Measurements from ENCODE around the gene STAT5B. TPM values are rescaled to one million over a fixed set of nuclear protein-coding genes. Genes with fewer than 3 reads are reported as not detected.
A peak's percentile ranks its signal among the peaks of the same experiment; 100 is the strongest.
"Not testable (repeated sequence)": the region's sequence is repeated elsewhere in the genome, so short reads cannot be mapped to it uniquely, and the experiment has no call there.

STAT5B gene
- total RNA-seq, 2 experiments from 2014 or later, result 92.7 to 94.4 TPM

DNA sequence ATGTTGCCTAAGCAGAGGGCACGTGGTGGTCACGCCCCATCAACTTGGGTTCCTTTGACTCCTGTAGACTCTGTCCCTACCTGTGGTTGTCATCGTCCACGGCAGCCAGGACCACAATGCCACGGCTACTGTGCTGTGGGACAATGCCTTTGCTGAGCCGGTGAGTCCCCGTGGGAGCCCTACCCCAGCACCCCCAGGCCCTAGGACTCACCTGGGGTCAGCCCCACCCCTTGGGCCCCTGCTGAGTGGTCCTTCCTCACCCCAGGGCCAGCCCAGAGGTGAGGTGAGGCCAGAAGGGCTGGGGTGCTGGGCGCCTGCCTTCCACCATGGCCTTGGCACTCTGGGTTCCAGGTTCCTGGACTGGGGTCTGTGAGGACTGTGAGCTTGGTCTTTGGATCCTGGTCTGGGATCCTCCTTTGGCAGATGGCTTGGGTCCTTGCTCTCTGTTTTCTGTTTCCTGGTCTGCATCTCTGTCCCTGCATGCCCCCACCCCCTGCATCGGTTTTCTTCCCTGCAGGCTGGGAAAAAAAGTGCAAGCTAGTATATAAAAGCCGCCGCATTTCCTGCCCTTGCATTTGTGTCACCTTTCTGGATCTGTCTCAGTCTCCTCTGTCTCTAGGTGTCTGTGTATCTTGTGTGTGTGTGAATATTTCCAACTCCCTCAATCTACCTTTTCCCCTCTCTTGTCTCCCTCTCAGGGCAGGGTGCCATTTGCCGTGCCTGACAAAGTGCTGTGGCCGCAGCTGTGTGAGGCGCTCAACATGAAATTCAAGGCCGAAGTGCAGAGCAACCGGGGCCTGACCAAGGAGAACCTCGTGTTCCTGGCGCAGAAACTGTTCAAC is 29.6 kb upstream of the STAT5B start:
- Mint-ChIP-seq H3K4me3 (no peak overlapping the region), H3K9me3 (ENCODE audit: insufficient read depth) (no peaks in the 10 kb centered on the region), H3K4me1 (ENCODE audit: low read depth) (peaks cover 19% of the 10 kb centered on the region), H3K27me3 (ENCODE audit: low read depth) (no peaks in the 10 kb centered on the region), H3K27ac (peak overlapping the region; percentile 70), H3K36me3 (ENCODE audit: low read depth) (peaks cover 76% of the 10 kb centered on the region)
- POLR2A ChIA-PET, result interaction anchor here (1.5 kb wide), 1 partner anchor 11 kb away, joined by 3 read pairs; no protein-coding TSS in a partner anchor
- DNase-seq (no peak), ATAC-seq (no peak)
- CTCF ChIA-PET, result interaction anchor here (0.7 to 1.2 kb wide), 2 partner anchors 84 to 174 kb away, joined by 3 to 5 read pairs; no protein-coding TSS in a partner anchor

DNA sequence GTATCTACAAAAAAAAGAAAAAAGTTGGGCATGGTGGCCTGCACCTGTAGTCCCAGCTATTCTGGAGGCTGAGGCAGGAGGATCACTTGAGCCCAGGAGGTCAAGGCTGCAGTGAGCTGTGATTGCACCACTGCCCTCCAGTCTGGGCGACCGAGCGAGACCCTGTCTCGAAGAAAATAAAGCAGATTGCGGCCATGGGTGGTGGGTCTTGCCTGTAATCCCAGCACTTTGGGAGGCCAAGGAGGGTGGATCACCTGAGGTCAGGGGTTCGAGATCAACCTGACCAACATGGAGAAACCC is 28.8 kb upstream of the STAT5B start:
- POLR2A ChIA-PET, H3K27ac Mint-ChIP-seq, H3K4me3 Mint-ChIP-seq: not testable (repeated sequence)

DNA sequence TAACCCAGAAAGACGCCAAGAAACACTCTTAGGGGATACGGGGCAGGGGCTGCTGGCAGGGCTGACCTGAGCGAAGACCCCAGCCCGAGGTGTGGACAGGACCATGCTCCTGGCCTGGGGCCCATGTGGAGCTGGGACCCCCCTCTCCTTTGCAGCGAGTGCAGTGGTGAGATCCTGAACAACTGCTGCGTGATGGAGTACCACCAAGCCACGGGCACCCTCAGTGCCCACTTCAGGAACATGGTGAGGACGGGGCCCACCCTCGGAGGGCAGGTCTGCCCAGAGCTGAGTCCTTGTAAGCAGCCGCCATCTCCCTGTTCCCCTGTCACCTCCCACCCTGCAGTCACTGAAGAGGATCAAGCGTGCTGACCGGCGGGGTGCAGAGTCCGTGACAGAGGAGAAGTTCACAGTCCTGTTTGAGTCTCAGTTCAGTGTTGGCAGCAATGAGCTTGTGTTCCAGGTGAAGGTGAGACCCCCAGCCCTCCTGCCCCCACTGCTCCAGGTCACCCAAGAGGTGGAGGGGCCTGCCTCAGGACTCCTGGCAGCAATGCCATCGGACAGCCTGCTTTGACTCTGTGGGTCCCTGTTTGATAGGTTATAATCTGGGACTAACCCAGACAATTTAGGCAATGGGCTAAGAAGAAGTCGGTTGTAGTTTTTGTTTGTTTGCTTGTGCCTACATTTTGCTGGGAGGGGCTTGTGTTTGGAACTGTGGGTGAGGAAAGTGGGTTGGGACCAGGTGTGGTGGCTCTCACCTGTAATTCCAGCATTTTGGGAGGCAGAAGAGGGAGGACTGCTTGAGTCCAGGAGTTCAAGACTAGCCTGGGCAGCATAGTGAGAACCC is 28.2 kb upstream of the STAT5B start:
- CTCF ChIA-PET, result interaction anchor here (1.1 to 3.0 kb wide), 2 partner anchors 82 to 98 kb away, joined by 3 to 6 read pairs; no protein-coding TSS in a partner anchor
- POLR2A ChIA-PET, result no interaction called here
- Mint-ChIP-seq H3K4me3 (no peak overlapping the region), H3K27ac (peak overlapping the region; percentile 49), H3K27me3 (ENCODE audit: low read depth) (no peaks in the 10 kb centered on the region), H3K4me1 (ENCODE audit: low read depth) (peaks cover 7% of the 10 kb centered on the region), H3K9me3 (ENCODE audit: insufficient read depth) (no peaks in the 10 kb centered on the region), H3K36me3 (ENCODE audit: low read depth) (peaks cover 62% of the 10 kb centered on the region)
- no peak for ATAC-seq
- no peak for DNase-seq

More for the DNA sequence above, 28.8 kb upstream of the STAT5B start:
- CTCF ChIA-PET, result interaction anchor here (1.1 to 1.2 kb wide), 2 partner anchors 83 to 98 kb away, joined by 3 to 5 read pairs; no protein-coding TSS in a partner anchor
- Mint-ChIP-seq H3K4me1 (ENCODE audit: low read depth) (peaks cover 12% of the 10 kb centered on the region), H3K36me3 (ENCODE audit: low read depth) (peaks cover 68% of the 10 kb centered on the region)
- not testable (repeated sequence) for ATAC-seq; H3K27me3 Mint-ChIP-seq (ENCODE audit: low read depth); DNase-seq; H3K9me3 Mint-ChIP-seq (ENCODE audit: insufficient read depth)

DNA sequence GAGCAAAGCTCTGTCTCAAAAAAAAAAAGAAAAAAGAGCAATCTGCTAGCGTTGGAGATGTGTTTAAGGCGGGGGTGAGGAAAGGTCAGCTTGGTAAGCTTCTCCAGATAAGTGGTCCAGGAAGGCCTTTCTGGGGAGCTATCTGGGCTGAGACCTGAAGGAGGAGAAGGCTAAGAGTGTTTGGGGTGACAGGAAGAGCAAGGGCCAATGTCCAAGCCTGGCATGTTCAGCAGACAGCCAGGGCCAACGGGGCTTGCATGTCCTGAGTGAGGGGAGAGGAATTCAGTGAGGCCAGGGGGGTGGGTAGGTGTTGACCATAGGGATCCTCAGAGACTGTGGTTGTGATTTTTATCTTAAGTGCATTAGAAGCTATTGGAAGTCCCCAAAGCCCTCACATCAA is 27.5 kb upstream of the STAT5B start:
- Mint-ChIP-seq H3K27ac (peak overlapping the region; percentile 35), H3K27me3 (ENCODE audit: low read depth) (no peaks in the 10 kb centered on the region), H3K4me1 (ENCODE audit: low read depth) (peaks cover 7% of the 10 kb centered on the region), H3K9me3 (ENCODE audit: insufficient read depth) (no peaks in the 10 kb centered on the region), H3K36me3 (ENCODE audit: low read depth) (peaks cover 60% of the 10 kb centered on the region), H3K4me3 (no peak overlapping the region)
- ChIA-PET POLR2A (interaction anchor here (0.6 kb wide), 1 partner anchor 11 kb away, joined by 7 read pairs; no protein-coding TSS in a partner anchor), CTCF (interaction anchor here (0.7 to 3.0 kb wide), 4 partner anchors 19 to 288 kb away, joined by 3 to 6 read pairs (median 4); no protein-coding TSS in a partner anchor)
- DNase-seq, result no peak
- no peak for ATAC-seq

DNA sequence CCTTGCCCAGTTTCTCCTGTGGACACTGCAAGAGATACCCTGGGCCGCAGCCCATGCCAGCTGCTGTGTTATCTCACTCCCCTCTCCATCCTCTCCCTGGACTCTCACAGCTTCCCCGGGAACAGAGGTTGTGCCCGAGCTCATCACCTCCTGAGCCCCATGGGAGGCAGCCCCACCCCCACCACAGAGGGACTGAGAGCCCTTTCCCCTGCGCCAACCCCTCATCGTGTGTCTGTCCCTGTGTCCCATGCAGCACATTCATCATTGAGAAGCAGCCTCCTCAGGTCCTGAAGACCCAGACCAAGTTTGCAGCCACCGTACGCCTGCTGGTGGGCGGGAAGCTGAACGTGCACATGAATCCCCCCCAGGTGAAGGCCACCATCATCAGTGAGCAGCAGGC is 24.8 kb upstream of the STAT5B start:
- Mint-ChIP-seq H3K27ac (no peak overlapping the region), H3K4me1 (ENCODE audit: low read depth) (peaks cover 5% of the 10 kb centered on the region), H3K4me3 (no peak overlapping the region), H3K9me3 (ENCODE audit: insufficient read depth) (no peaks in the 10 kb centered on the region), H3K27me3 (ENCODE audit: low read depth) (no peaks in the 10 kb centered on the region), H3K36me3 (ENCODE audit: low read depth) (peaks cover 54% of the 10 kb centered on the region)
- ChIA-PET CTCF (interaction anchor here (1.2 kb wide), 2 partner anchors 11 to 106 kb away, joined by 3 read pairs; no protein-coding TSS in a partner anchor), POLR2A (no interaction called here)
- no peak for ATAC-seq
- DNase-seq, result no peak

DNA sequence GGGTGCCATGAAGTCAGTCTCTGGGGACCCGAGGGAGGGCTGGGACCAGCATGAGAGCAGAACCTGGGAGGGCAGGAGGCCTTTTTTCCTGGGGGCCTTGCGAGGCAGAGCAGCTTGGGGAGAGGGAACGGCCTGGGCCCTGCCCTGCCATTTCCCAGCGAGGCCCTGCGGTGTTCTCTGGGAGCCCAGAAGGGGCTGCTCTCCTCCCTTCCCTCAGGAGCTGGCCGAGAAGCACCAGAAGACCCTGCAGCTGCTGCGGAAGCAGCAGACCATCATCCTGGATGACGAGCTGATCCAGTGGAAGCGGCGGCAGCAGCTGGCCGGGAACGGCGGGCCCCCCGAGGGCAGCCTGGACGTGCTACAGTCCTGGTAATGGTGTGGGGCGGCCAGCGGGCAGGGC is 23.7 kb upstream of the STAT5B start:
- H3K4me1 Mint-ChIP-seq (ENCODE audit: low read depth); POLR2A ChIA-PET; H3K27ac Mint-ChIP-seq; H3K9me3 Mint-ChIP-seq (ENCODE audit: insufficient read depth); DNase-seq; H3K27me3 Mint-ChIP-seq (ENCODE audit: low read depth); CTCF ChIA-PET; H3K4me3 Mint-ChIP-seq; ATAC-seq: not testable (repeated sequence)
- H3K36me3 Mint-ChIP-seq (ENCODE audit: low read depth), result peaks cover 61% of the 10 kb centered on the region

DNA sequence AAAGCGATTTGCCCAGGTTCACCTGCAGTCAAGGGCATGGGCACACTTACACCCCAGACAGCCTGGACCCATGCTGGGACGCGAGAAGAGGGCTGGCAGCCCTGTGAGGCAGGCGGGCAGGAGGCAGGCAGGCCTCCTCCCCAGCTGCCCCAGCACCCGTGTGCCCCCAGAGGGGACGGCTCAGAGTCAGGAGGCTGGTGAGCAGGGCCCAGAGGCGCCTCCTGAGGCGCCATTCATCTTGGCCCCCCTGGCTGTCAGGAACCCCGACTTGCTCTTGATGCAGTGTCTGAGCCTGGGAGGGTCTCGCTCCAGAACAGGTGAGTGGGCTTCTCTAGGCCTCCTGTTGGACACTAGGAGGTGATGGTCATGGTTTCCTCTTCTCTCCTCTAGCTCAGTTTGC is 23.2 kb upstream of the STAT5B start:
- CTCF ChIA-PET; DNase-seq; H3K27ac Mint-ChIP-seq; H3K9me3 Mint-ChIP-seq (ENCODE audit: insufficient read depth); H3K27me3 Mint-ChIP-seq (ENCODE audit: low read depth); ATAC-seq; H3K4me1 Mint-ChIP-seq (ENCODE audit: low read depth); POLR2A ChIA-PET; H3K4me3 Mint-ChIP-seq: not testable (repeated sequence)
- H3K36me3 Mint-ChIP-seq (ENCODE audit: low read depth), result peaks cover 58% of the 10 kb centered on the region

DNA sequence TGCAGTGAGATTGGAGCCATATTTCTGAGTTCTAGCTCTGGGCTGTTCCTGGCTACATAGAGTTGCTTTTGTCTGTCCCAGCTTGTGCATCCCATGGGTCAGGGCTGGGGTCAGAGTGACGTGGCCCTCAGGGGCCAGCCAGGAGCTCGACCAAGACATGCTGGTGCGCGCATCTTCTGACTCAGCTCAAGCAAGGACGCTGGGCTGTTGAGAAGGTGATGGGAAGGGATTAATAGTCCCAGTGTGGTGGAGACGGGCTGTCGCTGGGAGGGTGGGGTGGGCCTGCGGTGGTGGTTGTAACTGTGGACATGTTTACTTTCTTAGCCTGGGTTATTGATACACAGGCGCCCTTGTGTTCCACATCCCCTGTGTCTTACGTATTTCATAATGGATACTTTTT is 21.6 kb upstream of the STAT5B start:
- H3K27ac Mint-ChIP-seq; DNase-seq; POLR2A ChIA-PET; H3K9me3 Mint-ChIP-seq (ENCODE audit: insufficient read depth); H3K27me3 Mint-ChIP-seq (ENCODE audit: low read depth); H3K4me3 Mint-ChIP-seq; H3K4me1 Mint-ChIP-seq (ENCODE audit: low read depth); ATAC-seq: not testable (repeated sequence)
- CTCF ChIA-PET, result interaction anchor here (0.8 kb wide), 1 partner anchor 76 kb away, joined by 5 read pairs; no protein-coding TSS in a partner anchor
- H3K36me3 Mint-ChIP-seq (ENCODE audit: low read depth), result peaks cover 54% of the 10 kb centered on the region

DNA sequence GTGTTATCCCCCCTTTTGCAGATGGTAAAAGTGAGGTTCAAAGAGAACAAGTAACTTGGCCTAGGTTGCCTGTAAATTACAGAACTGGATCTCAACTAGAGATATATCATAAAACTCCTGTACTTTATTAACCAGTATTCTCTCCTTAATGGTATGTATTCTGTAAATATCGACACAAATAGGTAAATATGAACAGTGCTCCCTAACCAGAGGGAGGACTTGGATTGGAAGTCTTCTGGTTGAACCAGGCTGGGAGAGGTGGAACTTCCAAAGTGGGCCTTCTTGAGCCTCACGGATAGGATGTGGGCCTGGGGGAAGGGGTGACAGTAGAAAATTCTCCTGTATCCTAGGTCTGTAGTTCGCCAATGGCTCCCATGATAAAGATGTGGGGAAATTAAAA is 19.8 kb upstream of the STAT5B start:
- Mint-ChIP-seq H3K36me3 (ENCODE audit: low read depth) (peaks cover 49% of the 10 kb centered on the region), H3K9me3 (ENCODE audit: insufficient read depth) (no peaks in the 10 kb centered on the region), H3K27ac (no peak overlapping the region), H3K4me3 (no peak overlapping the region), H3K4me1 (ENCODE audit: low read depth) (peaks cover 10% of the 10 kb centered on the region), H3K27me3 (ENCODE audit: low read depth) (no peaks in the 10 kb centered on the region)
- ChIA-PET CTCF (no interaction called here), POLR2A (interaction anchor here (0.9 kb wide), 1 partner anchor 74 kb away, joined by 3 read pairs; no protein-coding TSS in a partner anchor)
- ATAC-seq (no peak), DNase-seq (no peak)

DNA sequence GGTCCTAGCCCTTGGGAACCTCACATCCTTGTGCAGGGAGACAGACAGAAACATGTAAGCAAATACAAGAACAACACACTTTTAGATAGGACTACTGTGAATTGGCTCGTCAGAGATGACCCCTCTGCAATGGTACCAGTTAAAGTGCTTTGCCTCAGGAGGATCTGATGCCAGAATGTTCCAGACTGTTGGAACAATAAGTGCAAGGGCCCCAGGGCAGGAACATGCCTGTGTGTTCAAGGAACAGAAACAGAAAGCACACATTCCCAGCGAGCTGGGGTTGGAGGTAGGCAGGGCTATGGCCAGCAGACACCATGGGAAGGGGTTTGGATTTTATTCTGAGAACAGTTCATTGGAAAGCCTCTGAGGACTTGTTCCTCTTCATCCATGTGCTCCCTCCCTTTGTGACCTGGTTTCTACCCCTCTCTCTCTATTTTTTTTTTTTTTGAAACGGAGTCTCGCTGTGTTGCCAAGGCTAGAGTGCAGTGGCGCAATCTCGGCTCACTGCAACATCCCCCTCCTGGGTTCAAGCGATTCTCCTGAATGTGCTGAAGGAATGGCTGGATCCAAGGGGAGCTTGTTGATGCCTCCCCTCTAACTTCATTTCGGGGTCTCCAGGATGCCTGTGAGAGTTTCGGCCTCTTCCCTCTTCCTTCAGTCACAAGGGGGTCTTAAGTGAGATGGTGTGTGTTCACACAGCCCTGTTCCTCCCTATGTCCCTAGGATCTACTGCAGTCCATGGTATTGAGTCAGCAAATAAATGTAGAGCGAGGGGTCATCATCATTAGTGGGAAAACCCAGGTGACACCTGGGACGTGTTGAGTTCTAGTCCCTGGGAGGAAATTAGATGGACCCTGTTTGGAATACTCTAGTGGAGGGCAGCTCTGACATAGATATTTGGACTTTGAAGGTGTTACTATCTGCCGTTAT is 18.5 kb upstream of the STAT5B start:
- Mint-ChIP-seq H3K4me3 (no peak overlapping the region), H3K9me3 (ENCODE audit: insufficient read depth) (no peaks in the 10 kb centered on the region), H3K27me3 (ENCODE audit: low read depth) (no peaks in the 10 kb centered on the region), H3K27ac (peak overlapping the region; percentile 37), H3K36me3 (ENCODE audit: low read depth) (peaks cover 52% of the 10 kb centered on the region), H3K4me1 (ENCODE audit: low read depth) (peaks cover 22% of the 10 kb centered on the region)
- POLR2A ChIA-PET, result interaction anchor here (0.9 to 1.1 kb wide), 2 partner anchors 12 to 73 kb away, joined by 3 read pairs; no protein-coding TSS in a partner anchor
- ATAC-seq (no peak), DNase-seq (no peak)
- CTCF ChIA-PET, result interaction anchor here (1.0 to 1.6 kb wide), 3 partner anchors 19 to 73 kb away, joined by 3 to 5 read pairs (median 4); no protein-coding TSS in a partner anchor

DNA sequence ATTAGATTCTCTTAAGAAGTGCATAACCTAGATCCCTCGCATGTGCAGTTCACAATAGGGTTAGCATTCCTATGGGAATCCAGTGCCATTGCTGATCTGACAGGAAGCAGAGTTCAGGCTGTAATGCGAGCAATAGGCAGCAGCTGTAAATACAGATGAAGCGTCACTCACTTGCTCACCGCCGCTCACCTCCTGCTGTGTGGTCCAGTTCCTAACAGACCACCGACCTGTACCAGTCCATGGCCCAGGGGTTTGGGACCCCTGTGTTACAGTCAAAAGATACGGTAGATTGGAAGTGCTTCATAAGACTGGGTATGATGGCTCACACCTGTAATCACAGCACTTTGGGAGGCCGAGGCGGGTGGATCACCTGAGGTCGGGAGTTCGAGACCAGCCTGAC is 14.9 kb upstream of the STAT5B start:
- ATAC-seq (no peak), DNase-seq (no peak)
- H3K4me1 Mint-ChIP-seq (ENCODE audit: low read depth), result peaks cover 45% of the 10 kb centered on the region
- no peak overlapping the region for H3K27ac Mint-ChIP-seq
- H3K4me3 Mint-ChIP-seq, result no peak overlapping the region
- ChIA-PET CTCF (interaction anchor here (1.2 to 6.0 kb wide), 2 partner anchors 68 to 236 kb away, joined by 3 to 54 read pairs; no protein-coding TSS in a partner anchor), POLR2A (interaction anchor here (0.6 kb wide), 1 partner anchor 12 kb away, joined by 3 read pairs; no protein-coding TSS in a partner anchor)
- H3K36me3 Mint-ChIP-seq (ENCODE audit: low read depth), result peaks cover 45% of the 10 kb centered on the region
- H3K27me3 Mint-ChIP-seq (ENCODE audit: low read depth), result no peaks in the 10 kb centered on the region
- no peaks in the 10 kb centered on the region for H3K9me3 Mint-ChIP-seq (ENCODE audit: insufficient read depth)
